Endothelial cell of umbilical vein (primary cell): ENCODE data around the gene HIVEP3. TPM values are rescaled to one million over a fixed set of nuclear protein-coding genes. Genes with fewer than 3 reads are reported as not detected.

Experiments used
- BruUV-seq: library from RNA; stranded (reverse); fragments of 400-500 nt; replicated peaks from 2 replicates; lab custom pipeline; 2021; lab: Mats Ljungman, UMichigan
- CTCF ChIA-PET: fragments of 300-600, 350-600 bp; sonication (Branson Sonifier 250); formaldehyde crosslinking; loops from one replicate; lab custom pipeline; 2021; ENCODE audit warnings: antibody characterized with exemption, inconsistent platforms; lab: Charles Lee
- POLR2A ChIA-PET: fragments of 300-600, 350-600 bp; sonication (Branson Sonifier 250); formaldehyde crosslinking; loops from one replicate; lab custom pipeline; 2021; ENCODE audit warnings: antibody characterized with exemption, inconsistent platforms; lab: Charles Lee
- DNase-seq: peaks from one replicate; pipeline ENCODE4 v3.0.0-alpha.2; 2011; ENCODE audit warnings: low read depth, low spot score
- FAIRE-seq: peaks from 2 replicates; lab custom pipeline; 2011; peaks lifted over from hg19 to GRCh38; lab: Jason Lieb, UNC
- H2AFZ ChIP-seq: 2 replicates; pipeline ENCODE4 v1.6.0; 2012; ENCODE audit warnings: low read depth, low read length, control low read depth, inconsistent platforms
- H3K27ac ChIP-seq: 2 replicates; pipeline ENCODE4 v1.5.1; 2011; ENCODE audit warnings: low read depth, mild to moderate bottlenecking, control low read depth, low read length, moderate library complexity; ENCODE audit not compliant: insufficient read depth
- H3K27me3 ChIP-seq, 2 experiments: 2 replicates each; pipeline versions ENCODE4 v1.6.0 to v1.6.1; 2011; ENCODE audit warnings: low read length in 2 of 2, mixed read lengths in 1 of 2; ENCODE audit not compliant: control insufficient read depth in 2 of 2, insufficient read depth in 2 of 2
- H3K36me3 ChIP-seq, 2 experiments: 2 replicates in 1 of 2; 3 replicates in 1 of 2; pipeline ENCODE4 v1.5.1; 2011; ENCODE audit warnings: low read length in 2 of 2, mild to moderate bottlenecking in 1 of 2, moderate library complexity in 1 of 2; ENCODE audit not compliant: control insufficient read depth in 2 of 2, insufficient read depth in 2 of 2; ENCODE audit errors: extremely low read depth in 1 of 2
- H3K4me1 ChIP-seq: 3 replicates; pipeline ENCODE4 v1.5.1; 2011; ENCODE audit warnings: mild to moderate bottlenecking, low read length; ENCODE audit not compliant: control insufficient read depth, insufficient read depth; ENCODE audit errors: extremely low read depth
- H3K4me2 ChIP-seq: 2 replicates; pipeline ENCODE4 v1.6.1; 2011; ENCODE audit warnings: low read length, control low read depth, mixed read lengths; ENCODE audit not compliant: insufficient read depth
- H3K4me3 ChIP-seq, 3 experiments: fragments of 200-600 bp in 1 of 3; sonication (generic), shearing (Covaris generic) in 1 of 3; replicated peaks in 1 of 3; 2 replicates each; pipeline ENCODE4 v1.5.1; 2011 to 2016; ENCODE audit warnings: control low read depth in 3 of 3, low read length in 3 of 3, mild to moderate bottlenecking in 2 of 3, inconsistent platforms in 1 of 3, low read depth in 1 of 3, moderate library complexity in 1 of 3; ENCODE audit not compliant: insufficient read depth in 1 of 3
- H3K79me2 ChIP-seq: 2 replicates; pipeline ENCODE4 v1.6.0; 2012; ENCODE audit warnings: low read length, inconsistent platforms; ENCODE audit not compliant: control insufficient read depth, insufficient read depth
- H3K9ac ChIP-seq: replicated peaks from 2 replicates; pipeline ENCODE3; 2011; ENCODE audit warnings: low read length, control low read depth; ENCODE audit not compliant: insufficient read depth; ENCODE audit errors: extremely low read depth
- H3K9me1 ChIP-seq: replicated peaks from 3 replicates; pipeline ENCODE4 v1.6.0; 2011; ENCODE audit warnings: mild to moderate bottlenecking, low read length; ENCODE audit not compliant: control insufficient read depth, insufficient read depth; ENCODE audit errors: extremely low read depth
- H3K9me3 ChIP-seq: replicated peaks from 2 replicates; pipeline ENCODE4 v1.5.1; 2012; ENCODE audit warnings: low read length, inconsistent platforms; ENCODE audit not compliant: control insufficient read depth, insufficient read depth
- H4K20me1 ChIP-seq: replicated peaks from 2 replicates; pipeline ENCODE3; 2011; ENCODE audit warnings: mild to moderate bottlenecking, low read length; ENCODE audit not compliant: control insufficient read depth, insufficient read depth; ENCODE audit errors: extremely low read depth
- CTCF ChIP-seq, 2 donors: IDR thresholded peaks; 1 replicate in 1 of 2; 2 replicates in 1 of 2; pipeline ENCODE4 v1.5.1; 2011; ENCODE audit warnings: low read length in 2 of 2, mild to moderate bottlenecking in 2 of 2, moderate library complexity in 2 of 2, control low read depth in 1 of 2, inconsistent platforms in 1 of 2, low read depth in 1 of 2; ENCODE audit not compliant: insufficient read depth in 1 of 2; ENCODE audit errors: extremely low read depth in 1 of 2
- GATA2 ChIP-seq: IDR thresholded peaks from 2 replicates; pipeline ENCODE4 v1.7.0; 2011; ENCODE audit warnings: low read depth, mild to moderate bottlenecking, moderate library complexity, mixed read lengths, low read length; ENCODE audit not compliant: insufficient read length, insufficient read depth
- JUN ChIP-seq: IDR thresholded peaks from 2 replicates; pipeline ENCODE4 v1.6.1; 2011; ENCODE audit warnings: borderline replicate concordance, low read depth; ENCODE audit not compliant: insufficient read length, insufficient read depth
- MAX ChIP-seq: IDR thresholded peaks from 2 replicates; pipeline ENCODE4 v1.6.1; 2011; ENCODE audit not compliant: insufficient read depth, insufficient read length
- MYC ChIP-seq: IDR thresholded peaks from one replicate; pipeline ENCODE4 v1.6.1; 2011; ENCODE audit warnings: mild to moderate bottlenecking, low read depth, low read length
- POLR2A ChIP-seq: IDR thresholded peaks from 2 replicates; pipeline ENCODE4 v1.6.1; 2012; ENCODE audit warnings: low read depth, mild to moderate bottlenecking, control low read depth, low read length
- dilution Hi-C: fragments of 300-500 bp; cut with MboI; formaldehyde crosslinking; loops from one replicate; pipeline ENCODE4 v1.15.0; 2019; ENCODE audit warnings: low sequenced_read_pairs; ENCODE audit not compliant: extremely low pct_ligation_motif_present
- intact Hi-C: fragments of 100-400 bp; cut with micrococcal nuclease; formaldehyde crosslinking; loops from one replicate; pipeline ENCODE4 v1.10.0; 2022
- polyA plus RNA-seq, 4 experiments: library from polyadenylated mRNA; depleted of rRNA in 3 of 4; stranded (reverse) in 3 of 4; unstranded in 1 of 4; fragments of >200 nt; gene quantifications; 2 replicates each; pipeline versions ENCODE4 v1.2.1 to v1.2.3, GENCODE V29; 2011 to 2012; ENCODE audit warnings: missing spikeins in 1 of 4
- total RNA-seq: library from RNA; stranded (reverse); gene quantifications from 2 replicates; pipeline ENCODE4 v1.2.3, GENCODE V29; 2021

Gene HIVEP3
- total and polyA plus RNA-seq, 2 donors (not counting 3 experiments of a cell fraction or from before 2014, with no cell fraction given) = 3.4 to 4.0 TPM

GRCh38 chr1:41665962-41666917, 252.5 kb downstream of the HIVEP3 start:
- no peak for FAIRE-seq

DNA sequence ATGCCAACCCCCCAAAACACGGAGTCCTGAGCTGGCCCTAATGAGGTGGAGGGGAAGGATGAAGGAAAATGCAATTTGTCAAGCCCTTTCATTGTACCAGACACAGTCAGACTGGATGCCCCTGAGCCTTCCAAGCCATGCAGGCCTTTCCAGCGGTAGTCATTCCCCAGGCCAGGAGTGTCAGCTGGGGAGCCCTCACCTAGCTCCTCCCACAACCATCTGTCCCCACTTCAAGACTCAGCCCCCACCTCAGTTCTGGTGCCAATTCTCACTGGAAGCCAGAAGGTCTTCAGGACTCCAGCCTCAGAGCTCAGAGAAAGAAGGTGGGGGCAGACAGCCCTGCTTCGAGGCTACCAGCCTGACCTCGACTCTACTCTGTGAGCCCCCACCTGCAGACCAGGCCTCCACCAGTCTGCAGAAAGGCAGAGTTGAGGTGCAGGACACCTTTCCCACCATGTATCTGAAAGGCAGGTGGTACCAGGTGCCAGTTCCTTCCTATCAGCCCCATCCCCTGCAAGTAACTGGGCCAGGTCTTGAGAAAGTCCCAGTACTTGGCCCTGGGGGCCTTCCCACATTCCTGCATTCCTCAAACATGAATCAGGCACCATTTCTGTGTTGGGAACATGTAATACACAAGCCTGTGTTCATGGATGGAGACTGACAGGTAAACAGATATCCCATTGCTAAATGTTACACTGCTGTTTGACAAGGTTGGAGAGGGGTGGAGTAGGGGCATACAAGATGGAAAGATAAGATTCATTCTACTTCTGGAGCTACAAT, 253.7 kb downstream of the HIVEP3 start:
- intact Hi-C loops = no loop called here
- Histone ChIP-seq H3K9ac (no peak overlapping the region), H3K27me3 (peaks cover 0 to 6% of the 10 kb centered on the region in 2 experiments), H2AFZ (no peak overlapping the region), H3K4me2 (no peak overlapping the region), H3K4me3 (no peak overlapping the region), H3K79me2 (no peaks in the 10 kb centered on the region), H3K36me3 (no peaks in the 10 kb centered on the region), H3K9me3 (no peaks in the 10 kb centered on the region), H4K20me1 (no peaks in the 10 kb centered on the region), H3K4me1 (peaks cover 7% of the 10 kb centered on the region), H3K27ac (no peak overlapping the region), H3K9me1 (no peaks in the 10 kb centered on the region)
- dilution Hi-C loops = no loop called here
- FAIRE-seq (peak; percentile 44), DNase-seq (peak; percentile 46)
- BruUV-seq = no TSS peak
- CTCF ChIA-PET = interaction anchor here (0.6 to 1.1 kb wide), 2 partner anchors 16 to 17 kb away, joined by 3 to 4 read pairs; no protein-coding TSS in a partner anchor
- POLR2A ChIA-PET = no interaction called here
- no peak for TF ChIP-seq CTCF (IDR thresholded peaks at IDR 0.05; ENCODE audit: extremely low read depth in 1 of 2, insufficient read depth in 1 of 2, low read depth in 1 of 2, low read length in 2 of 2)
- TF ChIP-seq JUN = peak; percentile 15
- no peak for TF ChIP-seq POLR2A

More at GRCh38 chr1:41665962-41666917, 252.5 kb downstream of the HIVEP3 start:
- no peak for DNase-seq
- Histone ChIP-seq H3K36me3 (no peaks in the 10 kb centered on the region), H3K9me1 (no peaks in the 10 kb centered on the region), H2AFZ (no peak overlapping the region), H3K27ac (no peak overlapping the region), H3K4me1 (peaks cover 6% of the 10 kb centered on the region), H3K9ac (no peak overlapping the region), H4K20me1 (no peaks in the 10 kb centered on the region), H3K9me3 (no peaks in the 10 kb centered on the region), H3K27me3 (no peaks in the 10 kb centered on the region), H3K4me2 (no peak overlapping the region), H3K4me3 (no peak overlapping the region), H3K79me2 (no peaks in the 10 kb centered on the region)
- intact Hi-C loops = no loop called here
- BruUV-seq = no TSS peak
- CTCF ChIA-PET = no interaction called here
- dilution Hi-C loops = no loop called here
- TF ChIP-seq GATA2 (no peak), JUN (no peak), MYC (no peak), MAX (no peak)
- POLR2A ChIA-PET = no interaction called here
